AG10803 (cell line): ENCODE measurements around the gene RBBP8.
A peak's percentile ranks its signal among the peaks of the same experiment; 100 is the strongest.

ENCODE experiments used
- DNase-seq: peaks from one replicate; pipeline ENCODE4 v3.0.0; 2010; ENCODE audit warnings: low read depth
- H3K4me3 ChIP-seq: 2 replicates; pipeline ENCODE4 v1.5.1; 2011; ENCODE audit warnings: mild to moderate bottlenecking, low read length, control low read depth
- TF ChIP-seq, protein P1 (sequence below): conservative IDR thresholded peaks from 2 replicates; pipeline ENCODE4 v1.5.1; 2011; ENCODE audit warnings: mild to moderate bottlenecking, low read length, control low read depth, inconsistent platforms

The RBBP8 gene

DNA sequence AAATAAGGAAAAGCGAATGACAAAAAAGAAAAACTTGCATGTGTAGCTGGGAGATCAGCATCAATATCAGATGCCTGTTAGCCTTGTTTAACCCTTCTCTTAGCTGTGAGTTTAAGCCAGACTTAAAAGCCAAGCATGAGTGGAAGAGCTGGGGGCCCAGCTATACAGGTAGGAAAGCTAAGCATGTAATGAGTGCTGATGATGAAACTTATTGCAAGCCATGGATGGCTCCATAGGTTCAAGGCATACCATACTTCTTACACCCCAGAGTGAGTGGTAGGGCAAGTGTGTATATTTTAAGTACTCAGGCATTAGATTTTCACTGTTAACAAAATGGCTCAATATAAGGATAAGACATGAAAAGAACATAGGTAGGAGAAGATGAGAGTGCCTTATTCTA is 28.0 kb downstream of the RBBP8 start:
- no peak for DNase-seq
- H3K4me3 ChIP-seq = no peak overlapping the region
- TF ChIP-seq, protein P1, sequence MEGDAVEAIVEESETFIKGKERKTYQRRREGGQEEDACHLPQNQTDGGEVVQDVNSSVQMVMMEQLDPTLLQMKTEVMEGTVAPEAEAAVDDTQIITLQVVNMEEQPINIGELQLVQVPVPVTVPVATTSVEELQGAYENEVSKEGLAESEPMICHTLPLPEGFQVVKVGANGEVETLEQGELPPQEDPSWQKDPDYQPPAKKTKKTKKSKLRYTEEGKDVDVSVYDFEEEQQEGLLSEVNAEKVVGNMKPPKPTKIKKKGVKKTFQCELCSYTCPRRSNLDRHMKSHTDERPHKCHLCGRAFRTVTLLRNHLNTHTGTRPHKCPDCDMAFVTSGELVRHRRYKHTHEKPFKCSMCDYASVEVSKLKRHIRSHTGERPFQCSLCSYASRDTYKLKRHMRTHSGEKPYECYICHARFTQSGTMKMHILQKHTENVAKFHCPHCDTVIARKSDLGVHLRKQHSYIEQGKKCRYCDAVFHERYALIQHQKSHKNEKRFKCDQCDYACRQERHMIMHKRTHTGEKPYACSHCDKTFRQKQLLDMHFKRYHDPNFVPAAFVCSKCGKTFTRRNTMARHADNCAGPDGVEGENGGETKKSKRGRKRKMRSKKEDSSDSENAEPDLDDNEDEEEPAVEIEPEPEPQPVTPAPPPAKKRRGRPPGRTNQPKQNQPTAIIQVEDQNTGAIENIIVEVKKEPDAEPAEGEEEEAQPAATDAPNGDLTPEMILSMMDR = no peak

DNA sequence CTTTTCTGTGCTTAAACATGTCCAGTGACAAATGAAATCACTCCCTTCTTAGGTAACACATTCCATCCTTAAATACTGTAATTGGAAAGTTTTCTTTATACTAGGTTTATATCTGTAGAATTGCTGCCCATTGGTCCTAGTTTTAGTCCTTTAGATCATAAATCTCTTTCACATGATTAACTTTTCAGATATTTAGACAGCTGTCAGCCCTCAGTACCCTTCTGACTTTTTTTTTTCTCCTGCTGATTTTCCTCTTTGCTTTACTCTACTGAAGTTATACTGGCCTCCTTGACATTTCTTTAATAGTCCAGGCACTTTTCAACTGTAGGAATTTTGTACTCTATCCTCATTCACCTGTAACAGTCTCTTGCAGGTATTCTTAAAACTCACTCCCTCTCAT is 28.9 kb downstream of the RBBP8 start:
- DNase-seq = no peak
- no peak overlapping the region for H3K4me3 ChIP-seq
- TF ChIP-seq, protein P1 = no peak

DNA sequence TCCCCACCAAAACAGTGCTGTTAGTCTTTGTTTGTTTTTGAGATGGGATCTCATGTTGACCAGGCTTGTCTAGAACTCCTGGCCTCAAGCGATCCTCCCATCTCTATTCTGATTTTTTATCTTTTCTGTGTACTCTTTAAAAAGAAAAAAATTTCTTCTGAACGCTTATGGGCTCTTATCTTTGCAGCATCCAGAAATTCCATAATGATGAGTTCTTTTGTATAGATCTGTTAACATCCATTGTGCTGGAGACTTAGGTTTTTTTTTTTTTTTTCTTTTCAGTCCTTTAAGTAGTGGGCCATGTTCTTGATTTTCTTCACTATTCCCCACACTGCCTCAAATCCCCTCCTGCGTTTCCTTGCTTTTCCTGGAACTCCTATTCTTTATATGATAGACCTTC is 31.0 kb downstream of the RBBP8 start:
- H3K4me3 ChIP-seq = no peak overlapping the region
- no peak for DNase-seq
- TF ChIP-seq, protein P1 = no peak

DNA sequence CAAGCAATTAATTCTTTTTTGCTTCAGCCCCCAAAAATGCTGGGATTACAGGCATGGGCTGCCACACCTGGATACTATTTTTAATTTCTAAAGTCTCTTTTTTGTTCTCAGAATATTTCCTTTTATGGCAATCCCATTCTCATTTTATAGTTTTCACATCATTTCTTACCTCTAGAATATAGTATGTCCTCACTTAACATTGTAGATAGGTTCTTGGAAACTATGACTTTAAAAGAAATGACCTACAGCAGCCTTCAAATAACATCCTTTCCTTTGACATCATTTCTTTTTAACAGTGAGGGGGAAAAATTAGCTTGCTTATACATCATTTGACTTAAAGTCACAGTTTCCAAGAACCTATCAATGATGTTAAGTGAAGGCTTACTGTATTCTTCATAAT is 31.6 kb downstream of the RBBP8 start:
- TF ChIP-seq, protein P1 = no peak
- no peak overlapping the region for H3K4me3 ChIP-seq
- no peak for DNase-seq

DNA sequence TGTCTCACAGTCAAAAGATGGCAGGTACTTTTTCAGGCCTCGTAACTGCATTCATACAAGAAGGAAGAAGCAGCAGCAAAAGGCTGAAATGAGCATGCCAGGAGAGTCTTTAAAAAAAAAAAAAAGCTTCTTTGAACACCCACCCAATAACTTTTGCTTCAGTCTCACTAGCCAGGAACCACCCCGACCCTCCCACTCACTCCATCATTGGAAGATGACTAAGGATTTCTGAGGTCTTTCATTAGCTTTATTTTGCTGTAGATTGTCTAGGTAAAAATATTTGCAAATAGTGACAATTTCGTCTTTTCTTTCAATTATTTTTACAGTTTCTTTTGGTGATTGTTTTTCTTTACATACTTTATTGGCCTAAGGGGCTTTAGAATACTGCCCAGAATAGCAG is 37.9 kb downstream of the RBBP8 start:
- no peak overlapping the region for H3K4me3 ChIP-seq
- TF ChIP-seq, protein P1 = no peak
- DNase-seq = no peak

DNA sequence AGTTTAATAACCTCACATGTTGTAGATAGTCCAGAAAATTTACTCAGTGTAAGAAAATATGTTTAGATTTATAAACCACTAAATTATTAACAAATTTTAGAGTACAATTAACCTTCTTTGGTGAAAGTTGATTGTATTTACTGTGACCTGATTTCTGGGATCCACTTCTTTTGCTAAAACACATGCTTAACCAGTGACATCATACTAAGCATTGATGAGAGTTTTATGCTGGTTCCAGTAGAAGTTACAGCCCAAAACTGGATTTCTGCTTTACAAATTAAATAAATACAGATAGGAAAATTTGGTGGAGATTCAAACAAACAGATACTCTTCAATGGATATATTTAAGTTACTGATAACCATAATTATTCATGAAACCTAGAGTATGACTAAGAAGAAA is 40.9 kb downstream of the RBBP8 start:
- TF ChIP-seq, protein P1 = no peak
- H3K4me3 ChIP-seq = no peak overlapping the region
- peak; percentile 8 for DNase-seq

DNA sequence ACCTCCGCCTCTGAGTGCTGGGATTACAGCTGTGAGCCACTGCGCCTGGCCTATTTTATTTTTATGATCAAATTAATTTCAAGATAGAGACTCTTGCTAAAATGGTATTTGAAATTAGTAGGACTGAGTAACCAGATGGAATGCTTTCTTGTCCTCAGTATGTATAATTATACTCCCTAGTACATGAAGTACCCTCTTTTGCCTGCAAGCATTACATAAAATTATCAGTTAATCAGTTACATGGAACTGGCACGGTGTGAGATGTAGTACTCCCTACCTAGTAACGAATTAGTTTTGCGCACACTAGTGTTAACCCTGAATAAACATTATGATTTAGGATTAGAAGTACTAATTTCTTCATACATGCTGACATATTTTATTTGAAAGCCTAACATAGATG is 41.6 kb downstream of the RBBP8 start:
- TF ChIP-seq, protein P1 = no peak
- no peak overlapping the region for H3K4me3 ChIP-seq
- DNase-seq = no peak
